ENCODE measurements around the gene CIDEC.

DNA sequence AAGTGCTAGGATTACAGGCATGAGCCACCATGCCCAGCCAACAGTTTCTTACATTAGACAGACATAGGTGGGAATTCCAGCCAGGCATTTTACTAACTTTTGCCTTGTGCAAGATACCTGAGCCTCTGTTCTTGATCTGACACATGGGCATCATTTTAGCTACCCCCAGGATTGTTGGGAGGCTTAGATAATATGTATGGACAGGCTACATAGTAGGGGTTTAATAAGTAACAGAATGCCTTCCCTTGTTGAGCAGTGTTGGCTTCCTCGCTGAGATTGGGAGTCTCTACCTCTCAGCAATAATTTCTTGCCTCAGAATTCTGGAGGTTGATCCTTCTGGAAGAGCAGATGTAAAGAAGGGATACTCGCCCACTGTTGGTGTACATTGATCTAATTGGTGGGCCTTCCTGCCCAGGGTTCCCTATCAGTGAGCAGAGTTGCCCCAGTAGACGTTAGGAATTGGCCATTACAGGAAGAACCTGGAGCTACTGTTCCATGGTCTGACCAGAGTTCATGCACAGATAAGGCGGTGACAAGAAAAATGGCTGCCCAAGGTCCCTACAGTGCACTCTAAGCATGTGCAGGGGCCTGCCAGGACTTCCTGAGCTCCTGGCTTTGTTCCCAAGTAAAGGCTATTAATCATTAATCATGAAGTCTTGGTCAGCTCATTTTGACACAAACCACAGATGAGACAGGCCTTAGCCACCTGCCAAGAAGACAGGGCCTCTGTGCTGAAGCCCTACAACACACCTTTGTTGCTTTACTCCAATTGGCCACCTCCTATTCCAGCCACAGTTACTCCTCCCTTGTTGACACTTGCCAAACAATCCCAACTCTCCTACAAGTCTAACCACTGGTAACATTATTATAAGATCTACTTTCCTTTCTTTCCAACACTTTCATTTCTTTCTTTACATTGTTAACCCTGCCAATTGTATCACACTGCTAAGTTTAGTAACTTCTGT lies 17.6 kb upstream of the CIDEC start:
- TF ChIP-seq CTCF (IDR thresholded peaks at IDR 0.05), result no peak
- no peak for TF ChIP-seq POLR2A (IDR thresholded peaks at IDR 0.05)
